ENCODE results near the gene ARHGEF5.
"Not testable (repeated sequence)": the region's sequence is repeated elsewhere in the genome, so short reads cannot be mapped to it uniquely, and the experiment has no call there.

ARHGEF5 gene

DNA sequence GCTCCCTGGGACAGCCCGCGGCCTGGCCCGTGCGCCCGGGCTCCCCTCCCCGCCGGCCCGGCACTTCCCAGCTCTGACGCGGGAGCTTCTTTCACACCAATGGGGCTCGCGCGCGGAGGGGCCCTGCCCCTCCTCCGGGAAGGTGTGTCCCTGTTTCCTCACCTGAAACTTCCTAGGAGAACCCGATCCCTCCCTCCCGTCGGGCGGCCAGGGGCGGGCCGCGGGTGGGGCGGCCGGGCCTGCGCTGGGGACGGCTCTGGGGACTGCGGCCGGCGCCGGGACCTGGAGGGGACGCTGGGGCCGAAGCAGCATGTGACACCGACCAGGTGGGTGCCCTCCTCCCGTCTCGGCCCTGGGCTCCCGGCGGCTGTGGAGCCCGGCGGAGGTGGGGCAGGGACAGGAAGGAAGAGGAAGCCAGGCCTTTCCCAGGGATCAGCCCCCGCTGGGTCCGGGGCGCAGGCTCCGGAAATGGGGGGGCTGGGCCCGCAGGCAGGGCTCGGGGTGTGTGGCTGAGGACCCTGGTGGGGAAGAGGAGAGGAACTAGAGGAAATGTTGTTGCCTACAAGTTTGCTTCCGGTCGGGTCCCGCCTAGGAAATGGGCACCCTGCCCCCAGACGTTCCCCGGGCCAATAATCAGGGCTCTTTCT lies at the start of gene ARHGEF5:
Gene ARHGEF5 (plus strand): TSS at position 227 of the 647 bp plus-strand sequence. CDS start 7,268 bp downstream, outside the sequence.
- not testable (repeated sequence) for DNase-seq

DNA sequence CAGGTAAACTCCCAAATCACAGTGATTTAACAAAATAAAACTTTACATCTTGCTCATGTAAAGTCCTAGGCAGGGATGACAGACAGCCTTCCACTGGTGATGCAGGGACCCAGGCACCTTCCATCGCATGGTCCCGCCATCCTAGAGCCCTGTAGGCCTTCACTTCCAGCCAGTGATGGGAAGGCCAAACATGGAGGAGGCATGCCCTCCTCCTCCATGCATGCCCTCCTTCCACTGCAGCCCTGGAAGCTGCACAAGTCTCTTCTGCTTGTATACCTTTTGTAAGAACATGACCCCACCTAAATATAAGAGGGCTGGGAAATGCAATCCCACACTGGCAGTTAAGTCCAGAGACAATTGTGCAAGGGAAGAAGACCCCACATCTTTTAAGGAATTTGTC lies 45.5 kb upstream of the ARHGEF5 start:
- DNase-seq = not testable (repeated sequence)

DNA sequence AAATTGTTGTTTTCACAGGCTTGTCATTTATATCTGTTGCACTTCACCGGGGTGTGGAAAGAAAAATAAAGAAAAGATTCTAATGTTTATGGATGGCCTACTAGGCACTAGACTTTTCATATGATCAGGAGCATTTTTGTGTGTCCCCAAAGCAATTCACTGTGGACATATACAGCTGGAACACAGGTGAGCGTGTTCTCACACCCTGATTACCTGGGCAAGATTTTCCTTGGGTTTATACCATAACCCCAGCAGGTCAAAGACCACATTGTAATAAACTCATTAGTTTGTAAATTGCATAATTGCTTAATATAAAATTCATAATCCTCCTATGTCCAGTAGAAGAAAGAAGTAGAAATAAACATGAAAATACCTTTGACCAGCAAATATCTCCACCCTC lies 44.0 kb upstream of the ARHGEF5 start:
- not testable (repeated sequence) for DNase-seq

DNA sequence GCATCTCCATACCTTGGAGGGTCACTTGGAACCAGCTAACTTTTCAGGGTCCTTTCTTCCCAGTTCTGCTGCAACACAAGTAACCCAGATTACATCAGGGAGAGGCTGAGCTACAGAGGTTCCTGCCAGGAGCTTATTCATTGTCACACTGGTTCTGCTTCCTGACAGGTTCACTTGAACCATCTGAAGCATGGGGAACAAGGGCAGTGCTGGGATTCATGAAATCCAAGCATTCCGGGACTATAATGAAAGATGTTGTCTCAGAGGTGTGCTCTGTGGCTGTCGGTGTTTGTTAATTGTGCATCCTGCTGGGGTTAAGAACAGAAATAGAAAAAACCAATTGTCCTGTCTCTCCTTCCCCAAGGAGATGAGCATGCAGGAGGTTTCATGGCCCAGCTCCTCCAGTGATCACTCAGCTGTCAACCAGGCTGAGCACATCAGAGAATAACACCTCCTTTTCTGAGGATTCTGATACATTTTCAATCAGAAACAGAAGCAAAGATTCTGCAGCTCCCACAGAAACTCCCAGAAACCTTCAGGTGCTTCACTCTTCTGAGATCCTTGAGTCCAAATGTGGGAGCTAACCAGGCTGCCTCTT lies 43.2 kb upstream of the ARHGEF5 start, which contains the start of gene OR2A1:
Gene OR2A1 (plus strand): TSS at position 548 of the 598 bp plus-strand sequence. CDS start 5,706 bp downstream, outside the sequence.
- DNase-seq = not testable (repeated sequence)

DNA sequence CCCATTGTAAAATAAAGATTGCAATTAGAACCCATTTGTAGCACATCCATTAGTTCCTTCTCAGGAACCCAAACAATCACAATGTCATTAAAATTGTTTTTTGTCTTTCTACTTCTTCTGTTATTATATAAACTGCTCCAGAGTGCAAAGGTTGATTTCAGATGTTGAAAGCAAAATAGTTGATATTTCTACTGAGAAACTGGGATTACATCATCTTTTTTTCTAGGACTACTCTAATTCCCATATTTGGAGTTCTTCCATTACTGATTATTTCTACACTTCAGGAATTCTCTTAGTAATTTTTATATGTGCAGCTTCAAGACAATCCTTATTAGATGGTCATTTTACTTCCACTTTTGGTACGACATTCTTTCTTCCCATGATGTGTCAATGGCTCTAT lies 37.7 kb upstream of the ARHGEF5 start:
- DNase-seq = not testable (repeated sequence)

DNA sequence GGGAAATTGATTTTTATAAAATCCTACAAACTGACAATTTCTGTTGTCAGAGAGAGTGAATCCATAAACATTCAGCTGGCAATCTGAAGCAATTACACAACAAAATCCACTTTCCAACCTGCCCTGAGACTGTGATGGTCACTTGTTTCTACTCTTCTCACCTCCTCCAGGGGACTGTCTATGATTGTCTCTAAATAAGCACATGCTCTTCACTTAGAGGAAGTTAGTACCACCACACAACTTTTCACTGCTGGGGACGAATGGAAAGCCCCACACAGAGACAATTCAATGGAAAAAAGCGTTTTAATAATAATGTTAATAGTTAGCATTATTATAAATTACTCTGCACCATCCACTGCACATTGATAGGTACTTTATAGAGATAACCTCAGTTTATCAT lies 35.7 kb upstream of the ARHGEF5 start:
- not testable (repeated sequence) for DNase-seq

DNA sequence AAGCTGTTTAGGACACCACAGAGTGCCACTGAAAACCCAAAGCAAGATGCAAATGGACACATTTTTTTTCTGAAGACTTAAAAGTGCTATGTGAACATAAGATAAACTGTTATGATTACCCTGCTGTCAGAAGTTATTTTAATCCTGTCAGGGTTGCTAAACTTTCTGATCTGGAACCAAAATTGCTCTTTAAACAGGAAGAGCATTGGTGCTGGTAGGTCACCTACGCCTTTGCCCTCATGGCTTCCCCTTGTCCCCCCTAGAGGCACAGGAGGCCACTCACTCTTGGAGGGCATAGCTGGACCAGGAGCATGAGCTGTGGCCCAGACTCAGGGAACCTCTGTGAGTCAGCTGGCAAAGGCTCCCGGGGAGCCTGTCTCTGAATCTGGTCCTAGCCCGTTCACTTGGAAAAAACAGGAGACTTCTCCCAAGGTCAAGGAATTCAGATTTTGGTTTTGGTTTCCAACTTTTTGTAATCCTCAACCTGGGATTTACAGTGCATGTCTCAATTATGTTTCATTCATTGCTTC lies 33.5 kb upstream of the ARHGEF5 start:
- DNase-seq = not testable (repeated sequence)

DNA sequence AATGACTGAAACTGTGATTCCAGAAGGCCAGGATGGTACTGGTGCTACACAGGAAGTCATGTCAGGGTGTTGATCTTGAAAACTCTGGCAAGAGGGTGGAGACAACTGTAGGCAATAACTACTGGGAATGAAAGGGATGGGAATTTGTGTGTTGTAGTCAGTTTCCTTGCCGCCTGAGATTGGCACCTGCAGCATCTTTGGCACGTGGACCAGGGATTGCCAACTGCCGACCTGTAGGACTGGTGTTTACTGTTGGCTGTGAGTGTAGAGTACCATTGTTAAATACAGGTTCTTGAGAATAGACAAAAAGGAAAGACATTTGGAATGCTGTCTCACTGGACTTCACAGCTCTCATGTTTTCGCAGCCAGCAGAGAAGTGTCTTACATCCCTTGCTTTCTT lies 31.8 kb upstream of the ARHGEF5 start:
- not testable (repeated sequence) for DNase-seq

DNA sequence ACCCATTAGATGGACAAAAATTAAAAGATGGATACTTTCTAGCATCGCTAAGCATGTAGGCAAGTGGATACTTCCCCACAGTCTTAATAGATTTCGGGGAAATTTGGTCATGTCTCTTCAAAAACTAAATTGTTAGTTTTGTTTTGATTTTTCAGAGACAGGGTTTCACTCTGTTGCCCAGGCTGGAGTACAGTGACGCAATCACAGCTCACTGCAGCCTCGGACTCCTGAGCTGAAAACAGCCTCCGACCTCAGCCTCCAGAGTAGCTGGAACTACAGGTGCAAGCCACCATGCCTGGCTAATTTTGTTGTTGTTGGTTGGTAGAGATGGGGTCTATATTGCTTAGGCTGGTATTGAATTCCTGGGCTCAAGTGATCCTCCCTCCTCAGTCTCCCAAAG lies 29.3 kb upstream of the ARHGEF5 start:
- not testable (repeated sequence) for DNase-seq

DNA sequence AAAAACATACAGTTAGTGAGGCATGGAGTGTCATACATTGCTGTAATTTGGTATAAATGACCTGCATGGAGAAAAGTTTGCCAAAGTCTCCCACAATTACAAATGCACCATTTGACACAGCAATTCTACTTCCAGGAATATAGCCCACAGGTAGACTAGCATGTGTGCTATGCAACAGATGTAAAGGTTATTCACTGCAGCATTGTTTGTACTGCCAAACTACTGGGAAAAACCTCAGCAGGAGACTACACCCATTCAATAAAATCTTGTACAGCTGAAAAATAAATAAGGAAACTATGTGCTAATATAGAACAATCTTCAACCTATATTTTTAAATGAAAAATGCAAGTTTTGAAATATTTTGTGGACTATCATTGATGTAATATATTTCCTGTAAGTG lies 25.2 kb upstream of the ARHGEF5 start:
- not testable (repeated sequence) for DNase-seq

DNA sequence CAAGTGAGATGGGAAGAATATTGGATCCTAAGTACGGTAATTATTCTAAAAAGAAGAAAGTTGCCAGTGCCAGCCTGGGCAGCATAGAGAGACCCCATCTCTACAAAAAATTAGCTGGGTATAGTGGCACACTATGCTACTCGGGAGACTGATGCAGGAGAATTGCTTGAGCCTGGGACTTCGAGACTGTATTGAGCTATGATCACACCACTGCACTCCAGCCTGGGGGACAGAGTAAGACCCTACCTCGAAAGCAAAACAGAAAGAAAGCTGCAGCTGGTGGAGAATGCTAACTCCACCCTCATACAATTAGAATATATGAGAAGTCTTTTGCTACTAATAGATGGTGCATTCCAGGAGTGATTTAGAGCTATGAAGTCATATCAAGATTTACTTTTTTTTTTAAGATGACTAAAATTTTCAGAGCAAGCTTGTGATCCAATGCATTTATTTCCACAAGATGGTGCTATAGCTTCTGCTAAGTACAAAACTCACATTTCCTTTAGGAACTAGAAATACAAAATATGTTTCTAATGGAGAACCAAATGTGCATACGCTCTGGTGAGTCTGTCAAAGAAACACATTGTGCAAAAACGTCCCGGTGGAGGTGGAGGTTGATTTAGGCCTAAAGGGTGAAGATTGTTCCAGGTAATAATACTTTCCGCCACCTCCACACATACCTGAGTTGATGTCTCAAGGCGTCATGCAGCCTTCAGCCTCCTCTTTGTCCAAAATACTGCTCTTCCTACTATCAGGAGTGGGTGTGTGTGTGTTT lies 23.8 kb upstream of the ARHGEF5 start:
- not testable (repeated sequence) for DNase-seq

DNA sequence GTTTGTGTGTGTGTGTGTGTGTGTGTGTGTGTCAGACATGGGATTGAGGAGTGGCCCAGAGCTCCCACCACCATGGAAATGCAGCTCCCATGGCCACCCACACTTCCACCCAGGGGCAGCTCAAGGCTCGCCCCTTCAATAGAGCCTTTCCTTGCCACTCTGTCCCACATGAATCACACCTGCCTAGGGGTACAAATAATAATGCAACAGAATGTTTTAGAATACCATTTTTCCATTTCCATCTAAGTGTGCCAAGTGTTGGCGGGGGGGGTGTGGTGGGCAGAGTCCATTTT lies 23.3 kb upstream of the ARHGEF5 start:
- not testable (repeated sequence) for DNase-seq

DNA sequence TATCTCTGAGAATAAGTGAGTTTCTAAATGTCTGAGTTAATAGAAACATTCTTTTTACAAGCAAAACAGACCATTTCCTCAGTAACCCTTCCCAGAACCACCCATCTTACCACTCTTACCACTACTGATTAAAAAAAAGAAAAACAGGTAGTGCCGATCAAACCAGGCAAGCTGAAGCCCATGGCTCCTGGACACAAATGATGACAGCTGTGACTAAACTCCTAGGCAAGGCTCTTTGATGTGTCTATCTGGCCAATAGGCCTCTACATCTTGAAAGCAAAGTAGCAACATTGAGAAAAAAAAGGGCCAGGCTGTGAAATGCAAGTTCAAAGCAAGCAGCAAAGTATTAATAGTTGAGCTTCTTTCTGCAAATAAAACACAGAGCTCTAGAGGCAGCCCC lies 6.6 kb upstream of the ARHGEF5 start:
- DNase-seq = not testable (repeated sequence)

DNA sequence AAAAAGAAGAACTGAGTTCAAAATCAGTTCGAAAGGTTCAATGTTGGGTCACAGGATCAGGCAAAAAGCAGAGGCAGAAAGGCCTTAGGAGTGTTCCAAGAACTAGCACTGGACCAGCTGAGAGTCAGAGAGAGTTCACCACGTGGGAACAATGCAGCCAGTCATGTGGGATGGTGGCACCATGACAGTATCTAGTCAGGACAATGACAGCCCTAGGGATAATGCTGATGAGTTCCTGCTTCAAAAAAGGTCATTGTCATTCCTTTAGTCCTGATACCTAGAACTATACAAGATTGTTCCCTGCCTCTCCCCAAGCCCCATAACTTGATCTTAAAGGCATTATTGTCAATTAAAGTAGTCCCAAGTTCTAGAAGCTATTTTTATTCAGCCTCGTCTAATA lies 3.5 kb upstream of the ARHGEF5 start:
- not testable (repeated sequence) for DNase-seq

DNA sequence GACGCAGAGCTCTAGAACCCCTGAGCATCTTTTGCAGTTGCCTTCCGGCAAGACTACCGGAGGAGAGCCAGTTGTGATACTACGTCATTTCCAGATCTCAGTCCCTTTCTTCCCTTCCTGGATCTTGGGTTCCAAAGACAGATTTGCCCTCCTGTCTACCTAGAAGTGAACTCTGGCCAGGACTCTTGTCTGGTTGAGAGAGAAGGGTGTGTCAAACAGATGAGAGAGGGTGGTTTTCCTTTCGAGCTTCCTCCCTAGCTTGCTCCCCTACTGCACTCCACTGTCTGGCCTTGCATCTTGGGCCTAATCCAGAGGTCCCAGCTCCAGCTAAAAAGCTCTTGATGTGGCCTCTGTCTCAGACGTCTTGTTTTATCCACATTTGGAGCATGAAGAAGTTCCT lies 983 bp downstream of the ARHGEF5 start:
- DNase-seq = not testable (repeated sequence)

DNA sequence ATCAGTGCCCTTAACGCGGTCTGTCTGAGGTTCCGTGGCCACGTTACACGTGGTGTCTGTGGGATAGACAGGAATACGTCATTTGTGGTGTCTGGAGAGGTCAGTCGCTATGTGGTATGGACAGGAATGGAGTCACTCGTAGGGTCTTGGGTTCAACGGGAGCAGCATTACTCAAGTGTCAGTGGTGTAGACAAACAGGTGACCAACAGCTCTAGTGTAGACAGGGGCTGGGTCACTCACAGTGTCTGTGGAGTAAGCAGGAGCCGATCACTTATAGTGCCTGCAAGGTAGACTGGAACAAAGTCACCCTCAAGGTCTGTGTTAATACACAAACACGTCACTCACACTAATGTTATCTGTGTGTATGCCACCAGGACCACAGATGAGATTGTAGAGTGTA lies 1.7 kb downstream of the ARHGEF5 start:
- DNase-seq = not testable (repeated sequence)

DNA sequence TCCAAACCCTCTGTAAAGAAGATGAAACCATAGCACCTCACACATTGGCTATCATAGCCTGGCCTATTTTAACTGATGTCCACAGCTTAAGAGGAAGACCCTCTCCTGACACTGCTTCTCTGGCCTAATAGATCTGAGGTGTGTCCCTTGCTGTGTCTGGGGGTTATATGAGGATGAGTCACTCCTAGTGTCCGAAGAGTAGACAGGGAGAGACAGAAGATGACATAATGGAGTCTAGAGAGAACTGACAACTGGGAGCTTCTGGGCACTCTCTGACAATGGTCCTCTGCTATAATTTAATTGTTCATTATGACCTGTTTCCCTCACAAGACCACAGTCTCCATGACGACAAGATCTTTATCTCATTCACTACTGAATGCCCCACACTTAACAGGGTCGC lies 6.9 kb downstream of the ARHGEF5 start:
- not testable (repeated sequence) for DNase-seq

DNA sequence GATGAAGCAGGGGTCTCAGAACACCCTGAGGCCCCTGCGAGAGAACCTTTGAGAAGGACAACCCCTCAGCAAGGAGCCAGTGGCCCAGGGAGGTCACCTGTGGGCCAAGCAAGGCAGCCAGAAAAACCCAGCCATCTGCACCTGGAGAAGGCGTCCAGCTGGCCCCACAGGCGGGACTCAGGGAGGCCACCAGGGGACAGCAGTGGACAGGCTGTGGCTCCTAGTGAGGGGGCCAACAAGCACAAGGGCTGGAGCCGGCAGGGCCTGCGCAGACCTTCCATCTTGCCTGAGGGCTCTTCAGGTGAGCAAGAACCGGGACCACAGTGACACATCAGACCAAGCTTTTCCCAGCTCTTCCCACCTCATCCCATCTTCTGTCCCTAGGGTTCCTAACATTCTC lies 10.3 kb downstream of the ARHGEF5 start:
- DNase-seq = not testable (repeated sequence)

DNA sequence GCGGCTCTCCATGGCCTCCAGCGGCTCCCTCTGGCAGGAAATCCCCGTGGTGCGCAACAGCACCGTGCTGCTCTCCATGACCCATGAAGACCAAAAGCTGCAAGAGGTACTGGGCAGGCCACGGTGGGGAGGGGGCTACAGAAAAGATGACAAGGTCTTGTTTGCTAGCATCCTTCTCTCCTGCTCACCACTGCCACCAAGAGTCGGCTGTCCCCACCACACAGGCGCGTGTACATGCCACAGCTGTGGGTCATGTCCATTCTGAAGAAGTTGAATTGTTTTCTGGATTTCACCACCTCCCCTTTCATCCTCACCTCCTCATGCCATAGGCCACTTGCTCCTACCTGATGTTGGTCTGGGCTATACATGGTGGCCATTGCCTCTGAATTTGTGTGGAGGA lies 12.0 kb downstream of the ARHGEF5 start:
- DNase-seq = not testable (repeated sequence)

DNA sequence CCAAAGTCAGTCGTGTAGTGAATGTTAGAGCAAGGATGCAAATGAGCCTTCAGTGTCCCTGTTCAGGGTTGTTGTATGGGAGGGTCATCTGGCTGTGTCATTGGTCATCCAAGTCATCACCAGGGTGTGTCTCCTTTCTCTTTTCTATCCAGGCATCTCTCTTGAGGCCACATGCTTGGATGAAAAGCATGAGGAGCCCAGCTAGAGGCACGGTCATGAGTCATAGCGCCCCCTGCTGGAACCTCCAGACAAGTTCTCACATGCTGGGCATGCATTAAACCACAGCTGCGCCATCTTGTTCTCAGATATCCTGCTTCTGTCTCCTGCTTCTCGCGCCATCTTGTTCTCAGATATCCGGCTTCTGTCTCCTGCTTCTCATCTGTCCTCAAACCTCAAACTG lies 14.0 kb downstream of the ARHGEF5 start:
- DNase-seq = not testable (repeated sequence)

DNA sequence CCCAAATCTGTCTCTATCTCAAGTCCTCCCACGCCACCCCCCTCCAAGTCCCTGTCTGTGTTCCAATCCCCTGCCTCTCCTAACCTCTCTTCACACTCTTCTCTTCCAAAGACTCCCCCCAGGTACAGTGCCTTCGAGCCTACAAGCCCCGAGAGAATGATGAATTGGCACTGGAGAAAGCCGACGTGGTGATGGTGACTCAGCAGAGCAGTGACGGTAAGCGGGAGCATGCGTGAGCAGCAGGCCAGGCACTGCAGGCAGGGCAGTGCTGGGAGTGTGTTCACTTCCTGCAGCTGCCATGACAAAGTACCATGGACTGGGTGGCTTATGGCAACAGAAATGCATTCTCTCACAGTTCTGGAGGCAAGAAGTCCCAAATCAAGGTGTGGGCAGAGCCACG lies 23.4 kb downstream of the ARHGEF5 start:
- DNase-seq = no peak

DNA sequence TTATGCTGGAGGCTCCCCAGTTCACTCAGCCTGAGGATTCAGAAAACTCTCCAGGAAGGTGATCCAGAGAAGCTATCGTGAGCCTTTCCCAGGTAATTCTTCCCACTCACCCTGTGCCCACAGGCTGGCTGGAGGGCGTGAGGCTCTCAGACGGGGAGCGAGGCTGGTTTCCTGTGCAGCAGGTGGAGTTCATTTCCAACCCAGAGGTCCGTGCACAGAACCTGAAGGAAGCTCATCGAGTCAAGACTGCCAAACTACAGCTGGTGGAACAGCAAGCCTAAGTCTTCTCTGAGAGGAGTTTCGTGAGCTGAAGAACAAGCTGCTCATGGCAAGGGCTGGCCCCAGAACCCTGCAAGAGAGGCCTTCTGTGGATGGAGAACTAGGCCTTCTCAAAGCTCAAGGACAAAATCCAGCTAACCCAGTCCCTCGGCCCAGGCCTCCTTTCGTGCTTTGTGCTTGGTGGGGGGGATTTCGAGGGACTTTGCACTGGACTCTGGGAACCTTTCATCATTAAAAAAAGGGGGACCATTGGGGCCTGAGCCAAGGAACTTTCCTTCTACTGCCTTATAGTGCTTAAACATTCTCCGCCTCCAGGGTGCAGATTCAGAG lies 24.7 kb downstream of the ARHGEF5 start:
- no peak for DNase-seq

DNA sequence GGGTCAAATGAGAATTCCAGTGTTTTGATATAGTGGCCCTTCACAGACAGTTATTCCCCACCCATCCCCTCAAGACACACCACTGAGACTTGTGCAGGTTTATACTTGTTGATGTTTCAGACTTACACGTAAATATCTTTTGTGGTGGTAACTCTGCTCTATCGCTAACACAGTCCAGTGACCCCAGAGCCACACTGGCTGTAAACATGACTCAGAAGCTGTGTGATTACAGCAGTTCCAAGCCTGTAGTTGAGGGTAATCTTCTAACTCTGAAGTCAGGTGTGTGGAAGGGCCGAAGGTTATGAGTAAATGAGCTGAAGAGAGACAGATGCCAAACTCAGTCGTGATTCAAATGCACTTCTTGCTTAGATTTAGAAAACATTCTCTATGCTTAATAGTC lies 28.9 kb downstream of the ARHGEF5 start:
- no peak for DNase-seq

All from NCI-H1092 (cell line).